WTC11 (cell line): ENCODE measurements around the gene OBSCN. TPM values are rescaled to one million over a fixed set of nuclear protein-coding genes. Genes with fewer than 3 reads are reported as not detected.

Experiments
- ATAC-seq: fragments of 200-7000 bp; cut with Tn5 transposase; 2 replicates; pipeline ENCODE4 v1.10.0; 2021; ENCODE audit warnings: mild to moderate bottlenecking, moderate library complexity
- CTCF ChIA-PET: fragments of 300-600 bp; sonication (Branson Sonifier 250); formaldehyde crosslinking; loops from one replicate; lab custom pipeline; 2021; ENCODE audit warnings: antibody characterized with exemption; lab: Charles Lee
- POLR2A ChIA-PET: fragments of 350-600 bp; sonication (Branson Sonifier 250); formaldehyde crosslinking; loops from one replicate; lab custom pipeline; 2021; ENCODE audit warnings: antibody characterized with exemption; lab: Charles Lee
- DNase-seq: peaks from one replicate; pipeline ENCODE4 v3.0.0; 2021; ENCODE audit warnings: low spot score
- H3K27ac Mint-ChIP-seq: 2 replicates; pipeline ENCODE4 v1.8.0; 2021; ENCODE audit warnings: mixed read lengths
- H3K27me3 Mint-ChIP-seq: 2 replicates; pipeline ENCODE4 v1.8.0; 2021; ENCODE audit warnings: low read depth, mild to moderate bottlenecking, moderate library complexity, mixed read lengths
- H3K36me3 Mint-ChIP-seq: 2 replicates; pipeline ENCODE4 v1.8.0; 2021; ENCODE audit warnings: mixed read lengths
- H3K4me1 Mint-ChIP-seq: 2 replicates; pipeline ENCODE4 v1.8.0; 2022; ENCODE audit warnings: mixed read lengths
- H3K4me3 Mint-ChIP-seq: 2 replicates; pipeline ENCODE4 v1.8.0; 2021; ENCODE audit warnings: mild to moderate bottlenecking, moderate library complexity, mixed read lengths
- H3K9me3 Mint-ChIP-seq: 2 replicates; pipeline ENCODE4 v1.8.0; 2021; ENCODE audit warnings: mixed read lengths
- GABPB1 ChIP-seq: sonication (generic); formaldehyde crosslinking; IDR thresholded peaks from 2 replicates; pipeline ENCODE4 v1.8.1; 2023; ENCODE audit warnings: mild to moderate bottlenecking, missing genetic modification reagents
- JAZF1 ChIP-seq: fragments of 250-450 bp; sonication (Bioruptor Pico); IDR thresholded peaks from 2 replicates; pipeline ENCODE4 v1.9.0; 2021; ENCODE audit warnings: moderate library complexity, mild to moderate bottlenecking, inconsistent platforms
- PRRX2 ChIP-seq: fragments of 250-450 bp; sonication (Bioruptor Pico); IDR thresholded peaks from 2 replicates; pipeline ENCODE4 v1.8.0; 2021; ENCODE audit warnings: mild to moderate bottlenecking
- SMAD3 ChIP-seq: sonication (generic); formaldehyde crosslinking; IDR thresholded peaks from 2 replicates; pipeline ENCODE4 v1.8.0; 2022; ENCODE audit warnings: missing genetic modification reagents, mild to moderate bottlenecking, borderline replicate concordance
- TCF7 ChIP-seq: sonication (generic); formaldehyde crosslinking; IDR thresholded peaks from 2 replicates; pipeline ENCODE4 v1.8.0; 2022; ENCODE audit warnings: mild to moderate bottlenecking, low read depth, missing genetic modification reagents, moderate library complexity
- ZNF219 ChIP-seq: sonication (generic); formaldehyde crosslinking; IDR thresholded peaks from 2 replicates; pipeline ENCODE4 v1.8.0; 2023; ENCODE audit warnings: missing genetic modification reagents, mild to moderate bottlenecking, borderline replicate concordance
- ZNF671 ChIP-seq: fragments of 250-450 bp; sonication (Bioruptor Pico); IDR thresholded peaks from 2 replicates; pipeline ENCODE4 v1.8.0; 2021; ENCODE audit warnings: mild to moderate bottlenecking
- total RNA-seq: library from RNA; stranded (reverse); gene quantifications from 3 replicates; pipeline ENCODE4 v1.2.3, GENCODE V29; 2021
- TF ChIP-seq, protein P1 (sequence below): sonication (generic); formaldehyde crosslinking; IDR thresholded peaks from 2 replicates; pipeline ENCODE4 v1.8.1; 2023; ENCODE audit warnings: mild to moderate bottlenecking, missing genetic modification reagents, moderate library complexity
- TF ChIP-seq, protein P2 (sequence below): fragments of 250-450 bp; sonication (Bioruptor Pico); conservative IDR thresholded peaks from 2 replicates; pipeline ENCODE4 v1.9.0; 2021; ENCODE audit warnings: mild to moderate bottlenecking
- TF ChIP-seq, protein P3 (sequence below): sonication (generic); formaldehyde crosslinking; IDR thresholded peaks from 2 replicates; pipeline ENCODE4 v1.8.1; 2022; ENCODE audit warnings: mild to moderate bottlenecking, moderate library complexity, missing genetic modification reagents
- TF ChIP-seq, protein P4 (sequence below): sonication (generic); formaldehyde crosslinking; IDR thresholded peaks from 2 replicates; pipeline ENCODE4 v1.8.0; 2022; ENCODE audit warnings: mild to moderate bottlenecking, missing genetic modification reagents
- TF ChIP-seq, protein P5 (sequence below): fragments of 250-450 bp; sonication (Bioruptor Pico); IDR thresholded peaks from 2 replicates; pipeline ENCODE4 v1.9.0; 2021; ENCODE audit warnings: mild to moderate bottlenecking, borderline replicate concordance
- TF ChIP-seq, protein P6 (sequence below): sonication (generic); formaldehyde crosslinking; IDR thresholded peaks from 2 replicates; pipeline ENCODE4 v1.8.1; 2023; ENCODE audit warnings: mild to moderate bottlenecking, moderate library complexity, missing genetic modification reagents
- TF ChIP-seq, protein P7 (sequence below): fragments of 200-600 bp; IDR thresholded peaks from 2 replicates; pipeline ENCODE4 v1.8.0; 2022; ENCODE audit warnings: antibody characterized with exemption

The OBSCN gene
- total RNA-seq, 1 experiment from 2014 or later = 38.8 TPM

DNA sequence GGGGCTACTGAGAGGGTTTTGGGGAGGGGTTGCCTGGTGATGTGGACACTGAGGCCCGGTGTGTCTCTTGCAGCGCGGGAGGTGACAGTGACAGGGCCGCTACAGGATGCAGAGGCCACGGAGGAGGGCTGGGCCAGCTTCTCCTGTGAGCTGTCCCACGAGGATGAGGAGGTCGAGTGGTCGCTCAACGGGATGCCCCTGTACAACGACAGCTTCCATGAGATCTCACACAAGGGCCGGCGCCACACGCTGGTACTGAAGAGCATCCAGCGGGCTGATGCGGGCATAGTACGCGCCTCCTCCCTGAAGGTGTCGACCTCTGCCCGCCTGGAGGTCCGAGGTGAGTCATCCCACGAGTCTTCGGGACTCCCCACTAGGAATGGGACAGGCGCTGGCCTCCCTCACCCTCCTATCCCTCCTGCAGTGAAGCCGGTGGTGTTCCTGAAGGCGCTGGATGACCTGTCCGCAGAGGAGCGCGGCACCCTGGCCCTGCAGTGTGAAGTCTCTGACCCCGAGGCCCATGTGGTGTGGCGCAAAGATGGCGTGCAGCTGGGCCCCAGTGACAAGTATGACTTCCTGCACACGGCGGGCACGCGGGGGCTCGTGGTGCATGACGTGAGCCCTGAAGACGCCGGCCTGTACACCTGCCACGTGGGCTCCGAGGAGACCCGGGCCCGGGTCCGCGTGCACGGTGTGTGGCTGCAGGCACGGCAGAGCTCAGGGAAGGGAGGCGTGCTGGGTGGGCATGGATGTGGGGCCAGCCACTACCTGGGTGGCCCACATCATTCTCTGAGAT lies 72.5 kb downstream of the OBSCN start:
- TF ChIP-seq, protein P1, sequence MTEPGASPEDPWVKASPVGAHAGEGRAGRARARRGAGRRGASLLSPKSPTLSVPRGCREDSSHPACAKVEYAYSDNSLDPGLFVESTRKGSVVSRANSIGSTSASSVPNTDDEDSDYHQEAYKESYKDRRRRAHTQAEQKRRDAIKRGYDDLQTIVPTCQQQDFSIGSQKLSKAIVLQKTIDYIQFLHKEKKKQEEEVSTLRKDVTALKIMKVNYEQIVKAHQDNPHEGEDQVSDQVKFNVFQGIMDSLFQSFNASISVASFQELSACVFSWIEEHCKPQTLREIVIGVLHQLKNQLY (CRISPR knock-in tag) = no peak
- TF ChIP-seq JAZF1 (CRISPR knock-in tag) (no peak), GABPB1 (CRISPR knock-in tag) (no peak), PRRX2 (CRISPR knock-in tag) (no peak), TCF7 (CRISPR knock-in tag) (no peak), ZNF671 (CRISPR knock-in tag) (no peak)
- TF ChIP-seq, protein P2, sequence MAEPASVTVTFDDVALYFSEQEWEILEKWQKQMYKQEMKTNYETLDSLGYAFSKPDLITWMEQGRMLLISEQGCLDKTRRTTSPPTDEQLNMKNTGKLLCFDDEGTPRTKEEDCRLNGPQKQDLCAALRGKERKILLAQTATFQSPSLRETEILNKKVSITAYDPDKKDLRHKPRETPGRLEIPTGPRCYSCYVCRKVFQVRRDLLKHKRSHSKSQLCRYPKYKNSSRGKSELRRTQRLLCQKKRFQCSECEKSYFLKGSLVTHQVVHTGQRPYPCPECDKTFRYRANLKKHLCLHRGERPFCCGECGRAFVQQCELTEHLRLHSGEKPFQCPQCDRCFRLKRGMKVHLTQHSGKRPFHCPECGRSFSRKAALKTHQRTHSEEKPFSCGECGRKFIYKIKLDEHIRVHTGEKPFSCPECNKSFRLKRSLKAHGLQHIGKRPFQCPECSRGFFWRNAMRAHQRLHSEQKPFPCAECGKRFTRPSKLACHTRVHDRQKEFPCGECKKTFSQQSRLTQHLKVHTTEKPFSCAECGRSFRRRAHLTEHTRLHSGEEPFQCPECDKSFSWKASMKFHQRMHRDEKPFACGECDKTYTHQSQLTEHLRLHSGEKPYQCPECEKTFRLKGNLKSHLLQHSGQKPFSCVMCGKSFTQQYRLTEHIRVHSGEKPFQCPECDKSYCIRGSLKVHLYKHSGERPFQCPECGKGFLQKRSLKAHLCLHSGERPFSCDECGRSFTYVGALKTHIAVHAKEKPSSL (CRISPR knock-in tag) = no peak
- TF ChIP-seq, protein P3, sequence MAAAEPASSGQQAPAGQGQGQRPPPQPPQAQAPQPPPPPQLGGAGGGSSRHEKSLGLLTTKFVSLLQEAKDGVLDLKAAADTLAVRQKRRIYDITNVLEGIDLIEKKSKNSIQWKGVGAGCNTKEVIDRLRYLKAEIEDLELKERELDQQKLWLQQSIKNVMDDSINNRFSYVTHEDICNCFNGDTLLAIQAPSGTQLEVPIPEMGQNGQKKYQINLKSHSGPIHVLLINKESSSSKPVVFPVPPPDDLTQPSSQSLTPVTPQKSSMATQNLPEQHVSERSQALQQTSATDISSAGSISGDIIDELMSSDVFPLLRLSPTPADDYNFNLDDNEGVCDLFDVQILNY (CRISPR knock-in tag) = no peak
- TF ChIP-seq, protein P4, sequence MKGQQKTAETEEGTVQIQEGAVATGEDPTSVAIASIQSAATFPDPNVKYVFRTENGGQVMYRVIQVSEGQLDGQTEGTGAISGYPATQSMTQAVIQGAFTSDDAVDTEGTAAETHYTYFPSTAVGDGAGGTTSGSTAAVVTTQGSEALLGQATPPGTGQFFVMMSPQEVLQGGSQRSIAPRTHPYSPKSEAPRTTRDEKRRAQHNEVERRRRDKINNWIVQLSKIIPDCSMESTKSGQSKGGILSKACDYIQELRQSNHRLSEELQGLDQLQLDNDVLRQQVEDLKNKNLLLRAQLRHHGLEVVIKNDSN (CRISPR knock-in tag) = no peak
- no peak for ATAC-seq
- Mint-ChIP-seq H3K9me3 (no peaks in the 10 kb centered on the region), H3K27me3 (no peaks in the 10 kb centered on the region), H3K4me3 (no peak overlapping the region), H3K27ac (no peak overlapping the region), H3K4me1 (no peaks in the 10 kb centered on the region), H3K36me3 (peaks cover 19% of the 10 kb centered on the region)
- ChIA-PET POLR2A (no interaction called here), CTCF (interaction anchor here (1.5 kb wide), 1 partner anchor 67 kb away, joined by 3 read pairs; no protein-coding TSS in a partner anchor)
- peak; percentile 5 for DNase-seq

DNA sequence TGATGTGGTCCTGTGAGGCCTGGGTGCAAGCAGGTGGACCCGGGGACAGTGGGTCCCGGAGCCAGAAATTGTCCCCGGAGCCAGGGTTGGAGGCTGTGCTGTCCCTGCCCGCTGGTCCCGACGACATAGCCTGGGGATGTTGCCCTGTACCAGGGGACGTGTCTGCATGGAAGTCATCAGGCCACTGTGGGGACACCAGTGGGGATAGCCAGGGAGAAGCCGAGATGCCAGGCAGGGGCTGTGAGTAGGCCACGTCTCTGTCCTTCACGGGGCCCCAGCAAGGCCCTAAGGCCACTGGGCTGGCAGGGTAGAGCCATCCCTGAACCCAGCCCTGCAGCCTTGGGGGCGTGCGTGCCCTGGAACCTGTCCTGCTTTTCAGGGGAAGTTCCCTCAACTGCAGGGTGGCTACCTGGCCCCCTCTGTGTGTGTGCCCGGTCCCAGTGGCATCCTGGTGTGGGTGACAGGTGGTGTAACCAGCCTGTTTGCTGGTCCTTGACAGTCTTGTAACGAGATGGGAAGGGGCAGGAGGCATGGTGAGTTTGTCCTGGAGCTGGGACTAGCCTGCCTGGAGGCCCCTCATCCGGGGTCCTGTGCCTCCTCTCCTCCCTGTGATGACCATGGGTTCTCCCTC lies 73.2 kb downstream of the OBSCN start:
- ATAC-seq = no peak
- POLR2A ChIA-PET = no interaction called here
- H3K27me3 Mint-ChIP-seq = no peaks in the 10 kb centered on the region
- H3K4me1 Mint-ChIP-seq = no peaks in the 10 kb centered on the region
- no peak overlapping the region for H3K4me3 Mint-ChIP-seq
- H3K9me3 Mint-ChIP-seq = no peaks in the 10 kb centered on the region
- TF ChIP-seq, protein P5, sequence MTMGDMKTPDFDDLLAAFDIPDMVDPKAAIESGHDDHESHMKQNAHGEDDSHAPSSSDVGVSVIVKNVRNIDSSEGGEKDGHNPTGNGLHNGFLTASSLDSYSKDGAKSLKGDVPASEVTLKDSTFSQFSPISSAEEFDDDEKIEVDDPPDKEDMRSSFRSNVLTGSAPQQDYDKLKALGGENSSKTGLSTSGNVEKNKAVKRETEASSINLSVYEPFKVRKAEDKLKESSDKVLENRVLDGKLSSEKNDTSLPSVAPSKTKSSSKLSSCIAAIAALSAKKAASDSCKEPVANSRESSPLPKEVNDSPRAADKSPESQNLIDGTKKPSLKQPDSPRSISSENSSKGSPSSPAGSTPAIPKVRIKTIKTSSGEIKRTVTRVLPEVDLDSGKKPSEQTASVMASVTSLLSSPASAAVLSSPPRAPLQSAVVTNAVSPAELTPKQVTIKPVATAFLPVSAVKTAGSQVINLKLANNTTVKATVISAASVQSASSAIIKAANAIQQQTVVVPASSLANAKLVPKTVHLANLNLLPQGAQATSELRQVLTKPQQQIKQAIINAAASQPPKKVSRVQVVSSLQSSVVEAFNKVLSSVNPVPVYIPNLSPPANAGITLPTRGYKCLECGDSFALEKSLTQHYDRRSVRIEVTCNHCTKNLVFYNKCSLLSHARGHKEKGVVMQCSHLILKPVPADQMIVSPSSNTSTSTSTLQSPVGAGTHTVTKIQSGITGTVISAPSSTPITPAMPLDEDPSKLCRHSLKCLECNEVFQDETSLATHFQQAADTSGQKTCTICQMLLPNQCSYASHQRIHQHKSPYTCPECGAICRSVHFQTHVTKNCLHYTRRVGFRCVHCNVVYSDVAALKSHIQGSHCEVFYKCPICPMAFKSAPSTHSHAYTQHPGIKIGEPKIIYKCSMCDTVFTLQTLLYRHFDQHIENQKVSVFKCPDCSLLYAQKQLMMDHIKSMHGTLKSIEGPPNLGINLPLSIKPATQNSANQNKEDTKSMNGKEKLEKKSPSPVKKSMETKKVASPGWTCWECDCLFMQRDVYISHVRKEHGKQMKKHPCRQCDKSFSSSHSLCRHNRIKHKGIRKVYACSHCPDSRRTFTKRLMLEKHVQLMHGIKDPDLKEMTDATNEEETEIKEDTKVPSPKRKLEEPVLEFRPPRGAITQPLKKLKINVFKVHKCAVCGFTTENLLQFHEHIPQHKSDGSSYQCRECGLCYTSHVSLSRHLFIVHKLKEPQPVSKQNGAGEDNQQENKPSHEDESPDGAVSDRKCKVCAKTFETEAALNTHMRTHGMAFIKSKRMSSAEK = no peak
- TF ChIP-seq, protein P6, sequence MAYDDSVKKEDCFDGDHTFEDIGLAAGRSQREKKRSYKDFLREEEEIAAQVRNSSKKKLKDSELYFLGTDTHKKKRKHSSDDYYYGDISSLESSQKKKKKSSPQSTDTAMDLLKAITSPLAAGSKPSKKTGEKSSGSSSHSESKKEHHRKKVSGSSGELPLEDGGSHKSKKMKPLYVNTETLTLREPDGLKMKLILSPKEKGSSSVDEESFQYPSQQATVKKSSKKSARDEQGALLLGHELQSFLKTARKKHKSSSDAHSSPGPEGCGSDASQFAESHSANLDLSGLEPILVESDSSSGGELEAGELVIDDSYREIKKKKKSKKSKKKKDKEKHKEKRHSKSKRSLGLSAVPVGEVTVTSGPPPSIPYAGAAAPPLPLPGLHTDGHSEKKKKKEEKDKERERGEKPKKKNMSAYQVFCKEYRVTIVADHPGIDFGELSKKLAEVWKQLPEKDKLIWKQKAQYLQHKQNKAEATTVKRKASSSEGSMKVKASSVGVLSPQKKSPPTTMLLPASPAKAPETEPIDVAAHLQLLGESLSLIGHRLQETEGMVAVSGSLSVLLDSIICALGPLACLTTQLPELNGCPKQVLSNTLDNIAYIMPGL (CRISPR knock-in tag) = no peak
- no peak for TF ChIP-seq SMAD3
- TF ChIP-seq, protein P7, sequence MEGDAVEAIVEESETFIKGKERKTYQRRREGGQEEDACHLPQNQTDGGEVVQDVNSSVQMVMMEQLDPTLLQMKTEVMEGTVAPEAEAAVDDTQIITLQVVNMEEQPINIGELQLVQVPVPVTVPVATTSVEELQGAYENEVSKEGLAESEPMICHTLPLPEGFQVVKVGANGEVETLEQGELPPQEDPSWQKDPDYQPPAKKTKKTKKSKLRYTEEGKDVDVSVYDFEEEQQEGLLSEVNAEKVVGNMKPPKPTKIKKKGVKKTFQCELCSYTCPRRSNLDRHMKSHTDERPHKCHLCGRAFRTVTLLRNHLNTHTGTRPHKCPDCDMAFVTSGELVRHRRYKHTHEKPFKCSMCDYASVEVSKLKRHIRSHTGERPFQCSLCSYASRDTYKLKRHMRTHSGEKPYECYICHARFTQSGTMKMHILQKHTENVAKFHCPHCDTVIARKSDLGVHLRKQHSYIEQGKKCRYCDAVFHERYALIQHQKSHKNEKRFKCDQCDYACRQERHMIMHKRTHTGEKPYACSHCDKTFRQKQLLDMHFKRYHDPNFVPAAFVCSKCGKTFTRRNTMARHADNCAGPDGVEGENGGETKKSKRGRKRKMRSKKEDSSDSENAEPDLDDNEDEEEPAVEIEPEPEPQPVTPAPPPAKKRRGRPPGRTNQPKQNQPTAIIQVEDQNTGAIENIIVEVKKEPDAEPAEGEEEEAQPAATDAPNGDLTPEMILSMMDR = no peak
- TF ChIP-seq, protein P1 (CRISPR knock-in tag) = no peak
- no peak for TF ChIP-seq ZNF219 (CRISPR knock-in tag)
- H3K36me3 Mint-ChIP-seq = peaks cover 22% of the 10 kb centered on the region
- CTCF ChIA-PET = no interaction called here
- DNase-seq = peak; percentile 1
- no peak overlapping the region for H3K27ac Mint-ChIP-seq
